G401.6 (cell line): ENCODE data around the gene HDAC4.

Source experiments
- FAIRE-seq: peaks from 2 replicates; lab custom pipeline; 2012; peaks lifted over from hg19 to GRCh38; lab: Jason Lieb, UNC

The HDAC4 gene

GRCh38 chr2:239265681-239266433, 135.0 kb downstream of the HDAC4 start:
- no peak for FAIRE-seq

GRCh38 chr2:239264838-239265651, 135.8 kb downstream of the HDAC4 start:
- FAIRE-seq = no peak

GRCh38 chr2:239264492-239264837, 136.4 kb downstream of the HDAC4 start:
- no peak for FAIRE-seq

GRCh38 chr2:239263669-239264491, 136.9 kb downstream of the HDAC4 start:
- FAIRE-seq = no peak

GRCh38 chr2:239263231-239263630, 137.6 kb downstream of the HDAC4 start:
- FAIRE-seq = no peak

- FAIRE-seq = no peak
Observed at GRCh38 chr2:239262484-239263230, 138.2 kb downstream of the HDAC4 start.

- no peak for FAIRE-seq
Observed at GRCh38 chr2:239261796-239262483, 138.9 kb downstream of the HDAC4 start.

GRCh38 chr2:239261356-239261755, 139.5 kb downstream of the HDAC4 start:
- no peak for FAIRE-seq

GRCh38 chr2:239260546-239261327, 140.1 kb downstream of the HDAC4 start:
- no peak for FAIRE-seq

GRCh38 chr2:239259603-239260298, 141.1 kb downstream of the HDAC4 start:
- no peak for FAIRE-seq

GRCh38 chr2:239259173-239259572, 141.6 kb downstream of the HDAC4 start:
- FAIRE-seq = no peak

- no peak for FAIRE-seq
Observed at GRCh38 chr2:239258248-239258647, 142.6 kb downstream of the HDAC4 start.

GRCh38 chr2:239257511-239257937, 143.3 kb downstream of the HDAC4 start:
- FAIRE-seq = no peak

GRCh38 chr2:239256350-239256743, 144.5 kb downstream of the HDAC4 start:
- FAIRE-seq = no peak

- no peak for FAIRE-seq
Observed at GRCh38 chr2:239255628-239256349, 145.0 kb downstream of the HDAC4 start.

GRCh38 chr2:239255218-239255617, 145.6 kb downstream of the HDAC4 start:
- no peak for FAIRE-seq

- no peak for FAIRE-seq
Observed at GRCh38 chr2:239253701-239254436, 147.0 kb downstream of the HDAC4 start.

- no peak for FAIRE-seq
Observed at GRCh38 chr2:239253264-239253663, 147.6 kb downstream of the HDAC4 start.

- FAIRE-seq = no peak
Observed at GRCh38 chr2:239252801-239253200, 148.0 kb downstream of the HDAC4 start.
